22Rv1 (cell line): ENCODE data around the gene RPS19.

Experiments used
- ZFX ChIP-seq: fragments of 450-650 bp; IDR thresholded peaks from 2 replicates; pipeline ENCODE4 v1.6.1; 2017; ENCODE audit warnings: antibody characterized with exemption, borderline replicate concordance
- TF ChIP-seq, protein P1 (sequence below): fragments of 450-650 bp; IDR thresholded peaks from 2 replicates; pipeline ENCODE4 v1.5.1; 2017; ENCODE audit warnings: mild to moderate bottlenecking

DNA sequence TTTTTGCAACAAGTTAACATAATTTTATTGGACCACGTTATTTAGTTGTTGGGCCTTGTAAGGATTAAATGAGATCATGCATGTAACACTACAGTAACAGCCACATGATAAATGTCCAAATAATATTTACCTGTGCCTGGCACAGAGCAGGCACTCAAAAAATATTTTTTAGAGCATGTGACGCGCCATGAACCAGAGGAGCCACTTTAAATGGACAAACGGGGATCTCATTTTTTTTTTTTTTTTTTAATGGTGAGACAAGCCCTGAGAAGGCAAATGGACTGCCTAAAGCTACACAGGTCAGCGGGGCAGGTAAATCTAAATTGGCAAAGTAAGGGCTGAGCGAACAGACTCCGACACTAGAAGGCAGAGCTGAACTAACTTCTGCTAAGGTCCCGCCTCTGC is 840 bp upstream of the RPS19 start:
- TF ChIP-seq, protein P1, sequence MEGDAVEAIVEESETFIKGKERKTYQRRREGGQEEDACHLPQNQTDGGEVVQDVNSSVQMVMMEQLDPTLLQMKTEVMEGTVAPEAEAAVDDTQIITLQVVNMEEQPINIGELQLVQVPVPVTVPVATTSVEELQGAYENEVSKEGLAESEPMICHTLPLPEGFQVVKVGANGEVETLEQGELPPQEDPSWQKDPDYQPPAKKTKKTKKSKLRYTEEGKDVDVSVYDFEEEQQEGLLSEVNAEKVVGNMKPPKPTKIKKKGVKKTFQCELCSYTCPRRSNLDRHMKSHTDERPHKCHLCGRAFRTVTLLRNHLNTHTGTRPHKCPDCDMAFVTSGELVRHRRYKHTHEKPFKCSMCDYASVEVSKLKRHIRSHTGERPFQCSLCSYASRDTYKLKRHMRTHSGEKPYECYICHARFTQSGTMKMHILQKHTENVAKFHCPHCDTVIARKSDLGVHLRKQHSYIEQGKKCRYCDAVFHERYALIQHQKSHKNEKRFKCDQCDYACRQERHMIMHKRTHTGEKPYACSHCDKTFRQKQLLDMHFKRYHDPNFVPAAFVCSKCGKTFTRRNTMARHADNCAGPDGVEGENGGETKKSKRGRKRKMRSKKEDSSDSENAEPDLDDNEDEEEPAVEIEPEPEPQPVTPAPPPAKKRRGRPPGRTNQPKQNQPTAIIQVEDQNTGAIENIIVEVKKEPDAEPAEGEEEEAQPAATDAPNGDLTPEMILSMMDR = no peak
- TF ChIP-seq ZFX = no peak
